DMS153 treated with DMSO at 0.1 percent for 48 hours (cell line): ENCODE results near the gene NTMT1.
"Not testable (repeated sequence)": the region's sequence is repeated elsewhere in the genome, so short reads cannot be mapped to it uniquely, and the experiment has no call there.

Source experiments
- DNase-seq: peaks from one replicate; lab custom pipeline; 2025; ENCODE audit not compliant: unreplicated experiment; lab: John Stamatoyannopoulos, UW

The NTMT1 gene

DNA sequence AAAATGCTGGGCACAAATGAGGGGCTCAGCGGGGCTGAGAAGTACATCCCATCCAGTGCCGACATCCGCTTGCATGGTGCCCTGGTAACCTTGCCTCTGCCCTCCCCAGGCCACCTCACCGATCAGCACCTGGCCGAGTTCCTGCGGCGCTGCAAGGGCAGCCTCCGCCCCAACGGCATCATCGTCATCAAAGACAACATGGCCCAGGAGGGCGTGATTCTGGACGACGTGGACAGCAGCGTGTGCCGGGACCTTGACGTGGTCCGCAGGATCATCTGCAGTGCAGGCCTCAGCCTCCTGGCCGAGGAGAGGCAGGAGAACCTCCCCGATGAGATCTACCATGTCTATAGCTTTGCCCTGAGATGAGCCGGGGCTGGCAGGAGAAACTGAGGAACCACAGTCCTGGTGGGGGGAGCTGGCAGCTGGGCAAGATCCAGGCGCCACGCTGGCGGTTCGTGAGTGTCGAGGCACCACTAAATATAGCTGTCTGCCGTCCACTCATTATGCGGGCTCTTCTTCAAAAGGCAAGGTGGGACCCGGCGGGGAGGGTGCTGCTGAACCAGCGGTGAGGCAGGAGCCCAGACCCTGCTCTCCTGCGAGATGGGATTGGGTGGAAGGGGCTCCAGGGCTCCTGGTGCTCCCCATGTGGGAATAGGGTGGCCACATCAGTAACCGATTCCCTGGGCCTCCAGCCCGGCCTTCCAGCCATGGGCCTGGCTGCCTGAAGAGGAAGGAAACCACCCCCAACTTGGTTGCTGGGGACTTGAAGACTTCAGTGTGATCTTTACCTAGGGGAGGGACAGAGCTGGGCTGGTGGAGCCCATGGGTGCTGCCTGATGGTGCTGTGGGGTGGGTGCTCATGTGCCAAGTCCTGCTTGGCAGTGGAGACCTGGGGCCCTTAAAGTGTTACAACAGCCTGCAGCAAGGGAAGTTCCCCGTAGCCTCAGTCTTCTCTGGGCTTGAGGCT, 9.4 kb downstream of the NTMT1 start:
- DNase-seq, result no peak

DNA sequence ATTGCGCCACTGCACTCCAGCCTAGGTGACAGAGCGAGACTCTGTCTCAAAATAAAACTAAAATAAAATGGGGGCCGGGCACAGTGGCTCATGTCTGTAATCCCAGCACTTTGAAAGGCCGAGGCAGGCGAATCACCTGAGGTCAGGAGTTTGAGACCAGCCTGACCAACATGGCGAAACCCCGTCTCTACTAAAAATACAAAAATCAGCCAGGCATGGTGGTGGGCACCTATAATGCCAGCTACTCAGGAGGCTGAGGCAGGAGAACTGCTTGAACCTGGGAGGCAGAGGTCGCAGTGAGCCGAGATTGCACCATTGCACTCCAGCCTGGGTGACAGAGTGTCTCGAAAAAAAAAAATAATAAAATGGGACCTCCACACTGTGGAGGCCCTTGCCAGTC, 10.4 kb downstream of the NTMT1 start:
- DNase-seq, result not testable (repeated sequence)

DNA sequence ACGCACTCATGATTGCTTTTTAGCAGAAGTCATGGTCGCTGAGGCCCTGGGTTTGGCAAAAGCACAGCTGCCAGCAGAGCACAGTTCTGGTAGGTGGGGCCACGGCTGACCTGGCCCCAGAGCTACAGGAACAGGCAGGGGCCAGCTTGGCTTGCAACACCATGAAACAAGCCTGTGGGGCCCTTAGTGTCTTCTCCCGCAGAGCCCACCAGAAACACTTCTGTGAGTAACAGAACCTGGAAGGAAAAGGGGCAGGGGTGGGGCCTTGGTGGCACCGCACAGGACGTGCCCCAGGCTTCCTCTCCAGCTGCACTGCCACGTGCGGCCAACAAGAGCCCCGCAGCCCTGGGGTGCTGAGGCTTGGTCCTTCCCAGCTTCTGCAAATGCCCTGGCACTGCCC, 11.1 kb downstream of the NTMT1 start:
- DNase-seq, result no peak

DNA sequence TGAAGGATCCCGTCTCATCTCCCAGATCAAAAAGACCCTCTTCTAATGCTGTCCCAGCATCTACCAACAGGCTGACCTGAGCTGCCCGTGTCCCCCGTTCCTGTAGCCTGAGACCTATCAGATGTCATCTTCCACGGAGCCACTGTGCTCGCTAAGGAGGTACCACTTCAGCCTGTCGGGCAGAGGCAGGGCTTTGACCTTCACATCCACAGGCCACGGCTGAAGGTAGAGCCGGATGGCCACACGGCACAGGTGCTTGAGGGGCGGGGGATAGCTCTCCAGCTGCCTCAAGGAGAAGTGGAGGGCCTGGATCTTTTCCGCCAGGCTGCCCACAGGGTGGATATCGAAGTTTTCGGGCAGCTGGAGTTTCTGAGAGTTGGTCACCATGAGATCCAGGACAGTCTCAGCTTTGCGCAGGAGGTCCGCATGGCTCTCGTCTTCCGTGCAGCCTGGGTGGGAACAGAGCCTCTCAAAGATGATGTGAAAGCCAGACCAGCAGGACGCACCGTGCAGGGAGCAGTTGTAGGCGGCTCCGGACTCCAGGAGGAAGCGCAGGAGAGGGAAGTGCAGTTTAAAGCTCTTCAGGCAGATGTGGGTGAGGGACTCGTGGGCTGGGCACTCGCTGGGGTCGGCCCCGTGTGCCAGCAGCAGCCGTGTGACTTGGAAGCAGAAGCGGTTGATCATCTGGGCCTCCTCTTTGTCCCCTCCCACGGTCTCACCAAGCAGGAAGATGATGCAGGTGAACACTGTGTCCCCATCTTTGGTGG, 11.9 kb downstream of the NTMT1 start:
- no peak for DNase-seq

GRCh38 chr9:129639034-129639630, 13.2 kb downstream of the NTMT1 start:
- no peak for DNase-seq

DNA sequence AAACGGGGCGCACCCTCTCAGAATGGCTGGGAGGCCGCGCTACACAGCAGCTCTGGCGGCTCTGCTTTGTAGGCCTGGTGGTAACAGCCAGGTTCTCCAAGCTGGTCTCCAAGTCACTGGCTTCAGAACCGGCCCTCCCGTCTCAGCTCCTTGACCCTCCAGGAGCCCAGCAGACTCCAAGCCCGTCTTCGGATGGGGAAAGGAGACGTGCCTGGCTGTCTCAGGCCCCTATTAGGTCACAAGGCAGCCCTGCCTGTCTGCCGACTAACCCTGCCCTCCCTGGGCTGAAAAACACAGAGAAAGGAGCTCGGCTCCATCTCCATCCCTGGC, 13.8 kb downstream of the NTMT1 start:
- no peak for DNase-seq

DNA sequence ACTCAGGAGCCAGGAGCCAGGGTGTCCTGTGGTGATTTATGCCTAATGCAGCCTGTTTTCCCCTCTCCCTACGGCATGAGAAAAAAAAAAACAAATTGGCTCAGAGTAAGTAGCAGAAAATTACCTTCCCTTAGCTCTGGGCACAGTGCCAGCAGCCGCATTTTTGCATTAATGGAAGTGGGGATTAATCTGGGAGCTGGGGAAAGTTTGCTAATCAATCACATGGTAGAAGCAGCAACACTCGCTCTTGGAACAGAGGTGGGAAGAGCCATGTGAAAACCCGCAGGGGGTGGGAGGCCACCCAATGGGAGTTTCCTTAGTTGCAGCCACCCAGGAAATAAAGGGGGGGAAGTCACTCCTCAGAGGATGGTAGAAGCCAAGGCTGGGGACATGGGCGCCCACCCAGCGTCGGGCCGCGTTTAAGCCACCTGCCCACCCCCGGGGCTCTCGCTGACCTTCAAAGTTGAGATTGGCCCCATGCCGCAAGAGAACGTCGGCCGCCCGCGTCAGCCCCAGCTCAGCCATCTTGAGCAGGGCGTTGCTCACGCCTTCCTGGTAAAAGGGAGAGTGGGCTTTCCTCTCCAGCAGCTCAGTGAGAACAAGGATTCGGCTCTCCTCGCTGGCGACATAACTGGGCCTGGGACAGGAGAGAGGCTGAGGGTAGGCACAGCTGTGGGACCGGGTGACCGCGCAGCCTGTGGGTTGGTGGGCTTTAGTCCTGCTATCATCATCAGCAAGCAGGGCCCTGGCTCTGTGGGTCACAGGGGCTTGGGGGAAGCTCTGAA, 14.3 kb downstream of the NTMT1 start:
- DNase-seq, result no peak

DNA sequence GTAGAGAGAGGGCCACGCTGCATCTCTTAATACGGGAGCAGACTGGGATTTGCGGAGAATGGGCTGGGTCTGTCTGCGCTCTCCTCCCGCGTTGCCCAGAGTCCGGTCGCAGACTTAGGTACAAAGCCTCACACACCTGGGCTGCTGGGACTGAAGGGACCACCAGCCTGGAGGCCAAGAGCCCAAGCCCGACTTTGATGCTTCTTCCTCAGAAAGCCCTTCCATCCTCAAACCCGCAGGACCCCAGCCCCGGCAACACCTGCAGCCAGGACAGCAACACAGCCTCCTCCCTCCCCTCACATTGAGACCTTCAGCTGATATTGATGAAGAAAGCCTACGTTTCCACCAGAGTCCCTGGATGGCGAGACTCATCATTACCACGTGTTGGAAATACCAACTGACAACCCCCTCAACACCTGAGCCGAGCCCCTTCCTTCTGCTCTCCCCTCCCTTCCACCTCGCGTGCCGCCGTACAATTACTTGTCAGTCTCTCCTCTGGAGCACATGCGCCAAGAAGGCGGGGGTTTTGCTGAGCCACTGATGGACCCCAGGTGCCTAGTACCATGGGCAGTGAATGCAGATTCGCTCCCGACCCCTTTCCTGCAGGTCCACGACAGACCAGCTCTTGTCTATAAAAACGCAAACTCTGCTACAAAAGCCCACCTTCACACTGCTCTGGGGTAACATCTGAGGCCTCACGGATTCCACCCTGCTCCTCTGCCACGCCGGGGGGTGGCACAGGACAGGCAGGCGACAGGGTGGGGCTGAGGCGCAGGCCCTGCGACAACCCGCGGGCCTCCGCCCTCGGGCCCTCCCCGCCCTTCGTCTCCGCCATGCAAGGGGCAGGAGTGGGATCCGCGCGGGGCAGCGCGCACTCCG, 15.1 kb downstream of the NTMT1 start:
- DNase-seq, result no peak

DNA sequence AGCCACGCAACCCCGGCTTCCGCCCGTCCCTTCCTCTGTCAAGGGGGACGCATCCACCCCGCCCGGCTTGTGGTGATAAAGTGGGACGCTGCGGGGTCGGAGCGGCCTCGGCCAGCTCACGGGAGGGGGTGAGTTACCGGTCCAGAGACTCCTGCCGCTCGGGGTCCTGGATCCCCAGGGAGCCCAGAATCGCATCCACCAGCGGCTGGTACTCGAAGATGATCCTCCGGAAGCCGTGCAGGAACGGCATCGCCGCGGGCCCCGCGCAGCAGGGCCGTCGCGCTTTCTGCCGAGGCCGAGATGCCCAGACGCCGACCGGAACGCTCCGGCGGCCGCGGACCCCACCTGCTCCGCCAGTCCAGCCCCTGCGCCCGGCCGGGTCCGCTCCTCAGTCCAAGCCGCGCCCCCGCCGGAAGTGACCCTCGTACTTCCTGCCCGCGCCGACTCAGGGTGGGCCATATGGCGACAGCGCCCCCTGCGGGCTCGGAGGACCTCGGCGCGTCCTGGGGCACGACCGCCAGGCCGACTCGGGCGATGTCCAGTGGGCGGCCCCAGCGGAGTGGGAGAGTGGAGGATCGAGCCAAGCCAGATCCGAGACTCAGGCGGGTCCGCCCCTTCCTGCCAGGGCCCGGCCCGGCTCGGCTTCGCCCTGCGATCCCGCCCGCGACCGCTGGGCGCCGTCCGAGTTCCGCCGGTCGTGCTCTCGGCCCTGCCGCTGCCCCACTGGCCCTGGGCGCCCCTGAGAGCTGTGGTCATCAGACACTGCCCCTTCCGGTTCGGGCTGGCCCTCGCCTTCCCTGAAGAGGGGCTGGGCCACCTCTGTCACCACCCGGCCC, 16.0 kb downstream of the NTMT1 start, which contains the start of gene ASB6:
Gene ASB6 (minus strand): TSS at position 402 of the 836 bp plus-strand sequence. CDS start 152 bp downstream, at position 250.
- peak; percentile 69 for DNase-seq

DNA sequence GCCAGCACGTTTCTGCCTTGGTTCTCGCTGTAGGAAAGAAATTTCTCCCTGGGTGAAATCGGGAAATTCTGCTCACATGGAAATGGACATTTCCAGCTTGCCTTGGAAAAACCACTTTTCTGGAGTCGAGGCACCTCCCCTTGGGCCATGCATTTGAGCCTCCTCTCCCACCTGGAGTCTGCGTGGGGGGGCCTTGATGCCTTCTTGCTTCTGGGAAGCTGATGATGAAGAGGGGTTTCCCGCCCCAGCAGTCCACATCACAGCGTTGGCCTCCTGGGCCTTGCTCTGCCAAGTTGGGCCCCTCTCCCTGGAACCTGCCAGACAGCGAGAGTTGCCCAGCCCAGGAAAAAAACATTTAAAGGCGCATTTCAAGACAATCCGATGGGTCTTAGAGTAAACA, 17.7 kb downstream of the NTMT1 start:
- DNase-seq, result no peak

DNA sequence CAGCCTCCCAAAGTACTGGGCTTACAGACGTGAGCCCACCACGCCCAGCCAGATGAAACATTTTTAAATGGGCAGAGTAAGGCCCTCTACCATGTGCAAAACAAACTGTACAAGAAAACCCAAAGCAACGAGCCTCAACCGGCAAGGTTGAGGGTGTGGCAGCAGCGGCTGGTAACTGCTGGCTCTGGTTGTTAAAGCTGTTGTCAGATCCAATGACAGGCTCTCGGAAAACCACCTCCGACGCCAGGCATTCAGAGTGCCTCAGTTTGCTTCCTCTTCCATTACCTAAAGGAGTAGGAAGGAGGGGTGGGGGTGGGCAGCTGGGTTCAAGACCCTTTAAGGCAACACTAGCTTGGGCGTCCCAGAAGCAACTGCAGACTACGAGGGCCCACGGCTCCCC, 18.4 kb downstream of the NTMT1 start:
- DNase-seq, result no peak

DNA sequence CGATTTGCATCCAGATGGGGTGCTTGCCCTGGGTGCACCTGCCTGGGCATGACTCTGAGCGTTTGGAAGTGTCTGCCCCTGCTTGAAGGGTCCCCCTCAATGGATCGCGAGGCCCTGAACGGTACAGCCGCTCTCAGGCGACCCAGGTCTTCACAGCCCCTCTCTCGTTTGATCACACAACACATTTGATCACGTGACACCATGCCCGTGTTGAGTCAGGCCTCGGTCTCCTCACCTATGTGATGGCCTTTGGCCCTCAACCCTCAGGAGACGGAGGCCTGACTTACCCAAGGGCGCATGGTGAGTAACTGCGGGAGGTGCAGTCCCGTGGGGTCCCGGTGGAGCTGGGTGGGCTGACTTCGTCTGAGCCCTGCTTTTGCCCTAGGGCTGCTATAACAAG, 18.9 kb downstream of the NTMT1 start:
- DNase-seq, result no peak

GRCh38 chr9:129646252-129646651, 20.3 kb downstream of the NTMT1 start:
- no peak for DNase-seq

- no peak for DNase-seq
Measured at GRCh38 chr9:129646654-129647053, 20.7 kb downstream of the NTMT1 start.

DNA sequence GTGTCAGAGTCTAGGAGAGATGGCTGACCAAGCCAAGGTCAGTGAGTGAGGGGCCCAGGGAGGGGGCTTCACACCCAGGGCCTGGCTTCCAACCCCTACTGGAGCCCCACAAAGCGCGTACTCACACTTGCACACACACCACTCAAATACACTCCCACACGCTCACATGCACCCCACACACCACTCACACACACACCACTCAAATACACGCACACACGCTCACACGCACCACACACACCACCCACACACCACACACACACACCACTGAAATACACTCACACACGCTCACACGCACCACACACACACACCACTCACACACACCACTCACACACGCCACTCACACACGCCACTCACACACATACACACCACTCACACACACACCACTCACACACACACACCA, 21.7 kb downstream of the NTMT1 start:
- DNase-seq, result no peak

- DNase-seq, result no peak
Measured at GRCh38 chr9:129648092-129648763, 22.3 kb downstream of the NTMT1 start.

GRCh38 chr9:129648764-129649115, 22.8 kb downstream of the NTMT1 start:
- DNase-seq, result no peak
